Tibial nerve (tissue), 3 donors: ENCODE results near the gene FDPS.

Experiments
- CTCF ChIP-seq, 5 experiments: fragments of 200-600 bp in 3 of 5; fragments of 450-650 bp in 2 of 5; sonication (generic) in 3 of 5; IDR thresholded peaks; one replicate each; pipeline ENCODE4 v1.5.1; 2016 to 2019; ENCODE audit warnings: antibody characterized with exemption in 5 of 5, mild to moderate bottlenecking in 3 of 5, moderate library complexity in 2 of 5
- POLR2A ChIP-seq, 2 donors: fragments of 450-650 bp; IDR thresholded peaks; one replicate each; pipeline ENCODE4 v1.6.1; 2017; ENCODE audit warnings: antibody characterized with exemption in 2 of 2, mild to moderate bottlenecking in 2 of 2, moderate library complexity in 2 of 2

- TF ChIP-seq POLR2A (IDR thresholded peaks at IDR 0.05) (no peak), CTCF (IDR thresholded peaks at IDR 0.05) (no peak)
These were observed 1.4 kb upstream of the FDPS start for GRCh38 chr1:155307247-155307740.
